Stimulated activated CD8-positive, alpha-beta memory T cell treated with anti-CD3 and anti-CD28 coated beads, Interleukin-4, amount 100 ng/mL, for 48 hours (primary cell): ENCODE measurements around the gene CNNM4.
A peak's percentile ranks its signal among the peaks of the same experiment; 100 is the strongest.
"Not testable (repeated sequence)": the region's sequence is repeated elsewhere in the genome, so short reads cannot be mapped to it uniquely, and the experiment has no call there.

ENCODE experiments used
- DNase-seq: peaks from one replicate; pipeline ENCODE4 v3.0.0-alpha.2; 2020

Gene CNNM4

DNA sequence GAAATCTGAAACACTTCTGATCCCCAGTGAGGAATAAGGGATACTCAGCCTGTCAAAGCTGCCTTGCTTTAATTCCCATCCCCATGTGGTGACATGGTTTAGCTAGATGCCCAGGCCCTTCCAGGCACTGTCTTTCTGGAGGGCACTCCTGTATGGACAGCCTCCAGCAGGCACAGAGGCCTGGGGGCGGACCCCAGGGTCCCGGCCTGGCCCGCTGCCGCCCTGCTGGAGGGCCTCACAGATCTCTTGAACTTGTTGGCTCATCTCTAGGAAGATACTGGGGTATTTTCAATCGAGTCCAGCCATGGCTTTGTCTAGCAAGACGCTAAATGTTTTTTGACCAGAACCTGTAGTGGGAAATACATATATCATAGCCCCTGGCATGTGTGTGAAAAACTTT lies 34.4 kb downstream of the CNNM4 start:
- DNase-seq: no peak

DNA sequence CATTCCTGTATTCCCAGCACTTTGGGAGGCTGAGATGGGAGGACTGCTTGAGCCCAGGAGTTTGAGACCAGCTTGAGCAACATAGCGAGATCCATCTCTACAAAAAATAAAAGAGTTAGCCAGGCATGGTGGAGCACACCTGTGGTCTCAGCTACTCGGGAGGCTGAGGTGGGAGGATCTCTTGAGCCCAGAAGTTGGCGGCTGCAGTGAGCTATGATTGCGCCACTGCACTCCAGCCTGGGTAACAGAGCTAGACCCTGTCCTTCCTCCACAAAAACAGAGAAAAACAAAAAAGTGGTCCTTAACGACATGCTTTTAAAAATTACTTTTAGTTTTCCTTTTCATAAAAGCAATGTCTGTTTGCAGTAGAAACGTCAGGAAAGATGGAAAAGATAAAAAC lies 35.8 kb downstream of the CNNM4 start:
- DNase-seq: not testable (repeated sequence)

DNA sequence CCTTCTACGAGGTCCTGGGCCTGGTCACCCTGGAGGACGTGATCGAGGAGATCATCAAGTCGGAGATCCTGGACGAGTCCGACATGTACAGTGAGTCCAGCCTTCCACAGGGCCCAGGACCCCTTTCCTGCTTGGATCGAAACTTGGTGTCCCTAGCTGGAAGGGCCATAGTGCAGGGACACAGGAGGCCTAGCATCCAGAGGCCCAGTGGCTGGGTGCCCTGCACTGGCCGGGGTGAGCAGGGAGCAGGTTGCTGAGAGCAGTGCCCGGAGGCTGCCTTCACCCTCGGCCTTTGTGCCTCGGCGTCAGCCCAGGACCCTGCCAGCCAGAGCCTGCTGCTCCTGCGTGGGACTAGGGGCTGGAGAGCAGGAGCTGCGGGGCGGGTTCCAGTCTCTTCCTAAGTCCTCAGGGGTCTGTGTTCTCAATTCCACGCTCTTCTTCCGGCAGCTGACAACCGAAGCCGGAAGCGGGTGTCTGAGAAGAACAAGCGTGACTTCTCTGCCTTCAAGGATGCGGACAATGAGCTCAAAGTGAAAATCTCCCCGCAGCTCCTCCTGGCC lies 36.4 kb downstream of the CNNM4 start:
- no peak for DNase-seq

DNA sequence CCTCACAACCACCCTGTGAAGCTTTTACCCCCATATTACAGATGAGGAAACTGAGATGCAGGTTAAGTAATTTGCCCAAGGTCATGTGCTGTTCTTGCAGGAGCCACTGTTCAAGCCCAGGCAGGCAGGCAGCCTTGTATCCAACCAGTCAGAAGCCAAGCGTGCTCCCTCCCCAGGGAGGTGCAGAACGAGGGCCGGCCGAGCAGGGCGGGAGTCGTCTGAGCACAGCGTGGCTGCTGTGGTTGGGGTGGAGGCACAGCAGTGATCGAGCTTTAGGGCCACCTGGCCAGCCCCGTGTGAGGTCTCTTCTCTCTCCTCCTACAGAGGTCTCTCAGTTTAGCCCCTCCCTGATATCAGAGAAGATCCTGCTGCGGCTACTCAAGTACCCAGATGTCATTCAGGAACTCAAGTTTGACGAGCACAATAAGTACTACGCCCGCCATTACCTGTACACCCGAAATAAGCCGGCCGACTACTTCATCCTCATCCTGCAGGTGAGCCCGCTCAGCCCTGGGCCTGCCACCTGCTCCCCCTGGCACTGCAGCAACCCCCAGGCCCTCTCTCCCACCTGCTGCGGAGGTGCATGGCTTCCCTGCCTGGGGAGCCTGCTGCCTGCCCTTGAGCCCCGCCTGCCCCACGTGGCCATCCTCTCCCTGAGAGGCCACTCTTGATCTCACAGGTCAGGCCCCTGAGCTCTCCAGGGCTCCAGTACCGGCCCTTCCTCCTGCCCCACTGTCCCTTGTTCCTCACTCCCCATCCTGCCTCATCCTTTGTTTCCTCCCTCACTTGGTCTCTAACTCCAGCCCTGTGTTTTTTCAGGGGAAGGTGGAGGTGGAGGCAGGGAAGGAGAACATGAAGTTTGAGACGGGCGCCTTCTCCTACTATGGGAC lies 38.3 kb downstream of the CNNM4 start:
- no peak for DNase-seq

DNA sequence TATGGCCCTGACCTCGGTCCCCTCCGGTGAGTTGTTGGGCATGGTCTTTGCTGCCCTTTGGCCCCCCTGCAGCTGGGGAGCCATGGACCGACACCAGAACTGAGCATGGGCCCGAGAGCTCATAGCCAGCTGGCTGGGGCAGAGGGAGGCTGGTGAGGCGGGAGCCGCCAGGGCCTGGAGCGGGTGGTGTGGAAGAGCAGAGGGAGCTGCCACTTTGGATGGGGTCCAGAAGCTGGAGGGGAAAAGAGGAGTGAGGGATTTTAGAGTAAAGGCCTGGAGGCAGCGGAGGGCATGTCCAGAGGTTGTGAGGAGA lies 38.9 kb downstream of the CNNM4 start:
- no peak for DNase-seq

DNA sequence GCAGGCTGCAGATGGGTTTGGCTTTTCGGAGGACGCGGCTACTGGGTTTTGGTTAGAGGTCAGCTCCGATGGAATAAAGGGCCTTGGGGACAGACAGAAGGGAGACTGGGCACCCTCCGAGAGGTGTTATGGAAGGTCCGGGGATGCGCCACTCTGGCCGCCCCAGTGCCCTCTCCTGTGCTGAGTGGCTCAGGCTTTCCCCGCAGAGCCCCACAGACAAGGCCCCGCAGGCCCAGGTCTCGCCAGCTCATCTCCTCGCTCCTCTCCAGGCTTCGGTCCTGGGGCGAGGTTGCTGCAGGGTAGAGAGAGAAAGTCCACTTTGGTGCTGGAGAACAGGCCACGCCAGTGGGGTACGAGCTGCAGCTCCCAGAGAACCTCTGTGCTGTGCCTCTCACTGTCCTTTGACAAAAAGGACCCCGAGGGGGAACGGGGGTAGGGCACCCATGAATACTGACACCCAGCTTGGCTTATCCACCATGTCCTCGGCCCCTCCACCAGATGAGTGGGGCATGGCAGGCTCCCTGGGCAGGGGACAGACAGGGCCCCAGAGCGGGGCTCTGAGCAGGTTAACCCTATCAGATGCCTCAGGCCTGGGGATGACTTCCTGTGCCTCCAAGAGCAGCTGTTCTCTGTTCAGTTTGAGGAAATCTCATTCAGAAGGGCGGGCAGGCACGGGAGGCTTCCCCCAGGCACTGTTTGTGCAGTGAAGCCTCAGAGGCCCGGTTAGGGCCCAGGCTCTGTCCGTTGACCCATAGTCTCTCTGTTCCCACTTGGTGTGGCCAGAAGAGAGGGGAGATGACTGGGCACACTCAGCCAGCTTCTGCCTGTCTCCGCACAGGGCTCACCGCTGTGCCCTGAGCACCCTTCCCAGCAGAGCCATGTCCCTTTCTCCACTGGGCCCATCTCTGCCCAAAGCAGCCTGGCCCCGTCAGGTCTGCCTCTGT lies 39.6 kb downstream of the CNNM4 start:
- no peak for DNase-seq

DNA sequence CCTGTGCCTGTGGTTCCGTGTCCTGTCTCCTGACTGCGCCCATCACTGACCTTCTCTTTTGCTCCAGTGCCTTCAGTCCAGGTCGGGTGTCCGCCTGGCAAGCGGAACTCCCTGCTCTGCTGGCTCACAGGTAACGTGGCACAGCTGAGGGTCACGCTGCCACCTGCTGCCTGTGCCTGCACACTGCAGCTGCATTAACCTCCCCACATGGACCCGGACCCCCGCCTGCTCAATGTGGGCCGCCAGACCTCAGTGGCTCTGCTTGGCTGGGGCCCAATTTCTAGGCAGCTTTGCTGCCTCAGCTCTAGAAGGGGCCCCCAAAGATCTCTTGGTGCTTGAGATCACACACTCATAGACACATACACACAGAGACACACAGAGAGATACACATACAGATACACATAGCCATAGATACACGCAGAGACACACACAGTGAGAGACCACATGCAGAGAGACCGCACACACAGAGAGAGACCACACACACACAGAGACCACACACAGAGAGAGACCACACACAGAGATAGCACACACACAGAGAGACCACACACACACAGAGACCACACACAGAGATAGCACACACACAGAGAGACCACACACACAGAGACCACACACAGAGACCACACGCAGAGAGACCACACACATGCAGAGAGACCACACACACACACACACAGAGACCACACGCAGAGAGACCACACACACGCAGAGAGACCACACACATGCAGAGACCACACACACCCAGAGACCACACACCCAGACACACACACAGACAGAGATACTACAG lies 40.5 kb downstream of the CNNM4 start:
- DNase-seq: peak; percentile 83

DNA sequence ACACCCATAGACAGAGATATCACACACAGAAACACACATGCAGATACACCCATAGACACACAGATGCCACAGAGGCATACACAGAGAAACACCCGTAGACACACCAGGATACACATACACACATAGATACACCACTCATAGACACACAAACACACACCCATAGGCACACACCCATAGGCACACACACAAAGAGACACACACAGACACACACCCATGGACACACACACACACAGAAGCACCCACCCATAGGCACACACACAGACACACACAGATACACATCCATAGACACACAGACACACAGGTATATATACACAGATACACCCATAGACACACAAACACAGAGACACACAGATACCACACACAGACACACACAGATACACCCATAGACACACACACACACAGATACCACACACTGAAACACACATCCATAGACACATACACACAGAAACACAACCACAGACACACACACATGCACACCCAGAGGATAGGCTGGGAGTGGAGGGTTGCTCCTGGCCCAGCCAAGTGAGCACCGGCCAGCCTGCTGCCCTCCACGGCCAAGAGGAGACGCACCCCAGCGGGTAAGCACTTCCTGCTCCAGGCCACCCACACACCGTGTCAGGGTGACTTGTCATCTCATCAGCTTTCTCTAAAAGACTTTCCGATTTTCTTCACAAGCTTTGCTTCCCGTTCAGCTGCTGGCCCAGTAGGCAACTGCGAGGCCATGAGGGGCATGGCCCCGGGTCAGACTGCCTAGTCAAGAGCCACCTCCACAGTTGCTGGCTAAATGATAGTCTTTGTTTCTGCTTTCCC lies 41.3 kb downstream of the CNNM4 start:
- peak; percentile 44 for DNase-seq

DNA sequence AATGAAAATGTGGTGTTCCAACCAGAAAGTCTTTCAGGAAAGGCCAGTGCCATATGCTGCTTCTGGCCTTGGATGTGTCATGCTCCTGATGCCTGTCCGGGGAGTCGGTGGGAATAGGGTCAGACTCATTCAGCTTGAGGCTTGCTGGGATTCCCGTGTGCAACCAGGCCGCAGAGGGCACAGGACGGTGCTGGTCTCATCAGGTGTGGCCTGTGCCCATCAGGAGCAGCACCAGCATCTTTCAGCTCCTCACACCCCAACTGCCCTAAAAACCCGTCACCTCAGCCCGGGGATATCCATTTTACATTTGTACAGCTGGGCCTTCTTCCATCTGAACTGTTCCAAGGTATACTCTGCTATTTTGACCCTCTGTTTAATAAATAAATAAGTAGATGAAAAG lies 42.0 kb downstream of the CNNM4 start:
- no peak for DNase-seq

DNA sequence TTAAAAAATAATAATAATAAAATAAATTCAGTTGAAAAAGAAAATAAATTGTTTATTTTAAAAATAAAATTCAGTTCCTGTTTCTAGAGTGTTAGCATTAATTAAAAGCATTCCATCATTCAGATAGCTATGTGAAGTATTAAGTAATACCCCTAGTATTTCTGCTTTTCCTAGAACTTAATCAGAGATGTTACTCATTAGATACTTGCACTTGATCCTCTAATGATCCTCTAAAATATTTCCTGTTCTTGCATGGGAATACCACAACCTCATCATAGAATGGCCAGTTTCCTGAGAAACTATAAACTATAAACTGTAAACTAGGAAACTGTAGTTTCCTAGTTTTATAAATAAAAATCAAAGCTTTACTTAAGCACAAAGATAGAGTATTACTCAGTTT lies 44.3 kb downstream of the CNNM4 start:
- DNase-seq: no peak

DNA sequence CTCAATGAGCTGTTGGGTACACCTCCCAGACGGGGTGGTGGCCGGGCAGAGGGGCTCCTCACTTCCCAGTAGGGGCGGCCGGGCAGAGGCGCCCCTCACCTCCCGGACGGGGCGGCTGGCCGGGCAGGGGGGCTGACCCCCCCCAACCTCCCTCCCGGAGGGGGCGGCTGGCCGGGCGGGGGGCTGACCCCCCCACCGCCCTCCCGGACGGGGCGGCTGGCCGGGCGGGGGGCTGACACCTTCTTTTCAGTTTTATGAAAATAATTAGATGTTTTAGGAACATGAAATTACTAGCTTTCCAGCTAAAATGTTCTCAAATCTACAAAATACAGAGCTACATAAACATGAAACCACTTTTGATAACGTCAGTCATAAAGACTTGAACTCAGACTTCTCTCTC lies 45.2 kb downstream of the CNNM4 start:
- not testable (repeated sequence) for DNase-seq

DNA sequence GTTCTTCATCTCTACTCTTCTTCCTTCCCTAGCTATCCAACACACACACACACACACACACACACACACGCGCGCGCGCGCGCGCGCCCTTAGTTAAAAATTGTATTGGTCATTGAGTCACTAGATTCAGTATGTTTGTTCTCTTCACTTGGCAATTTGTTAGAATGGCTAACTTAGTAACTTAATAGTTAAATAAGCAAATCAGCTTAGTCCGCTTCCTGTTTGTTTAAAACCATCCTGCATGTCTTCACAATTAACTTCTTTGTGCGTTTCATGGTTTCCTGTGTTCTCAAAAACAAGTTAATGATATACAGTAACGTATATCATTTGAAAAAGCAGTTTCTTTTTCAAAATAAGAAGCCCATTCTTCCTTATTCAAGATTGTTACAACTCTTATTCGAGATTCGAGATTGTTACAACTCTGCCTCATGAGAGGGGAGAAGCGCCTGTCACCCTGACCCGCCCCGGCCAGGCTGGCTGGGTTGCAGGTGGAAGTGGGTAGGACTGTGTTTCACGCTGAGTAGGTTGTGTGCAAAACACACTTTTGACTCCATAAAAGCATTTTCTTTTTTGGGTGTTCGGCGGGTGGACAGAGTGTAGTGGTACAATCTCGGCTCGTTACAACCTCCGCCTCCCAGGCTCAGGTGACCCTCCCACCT lies 45.9 kb downstream of the CNNM4 start:
- no peak for DNase-seq

DNA sequence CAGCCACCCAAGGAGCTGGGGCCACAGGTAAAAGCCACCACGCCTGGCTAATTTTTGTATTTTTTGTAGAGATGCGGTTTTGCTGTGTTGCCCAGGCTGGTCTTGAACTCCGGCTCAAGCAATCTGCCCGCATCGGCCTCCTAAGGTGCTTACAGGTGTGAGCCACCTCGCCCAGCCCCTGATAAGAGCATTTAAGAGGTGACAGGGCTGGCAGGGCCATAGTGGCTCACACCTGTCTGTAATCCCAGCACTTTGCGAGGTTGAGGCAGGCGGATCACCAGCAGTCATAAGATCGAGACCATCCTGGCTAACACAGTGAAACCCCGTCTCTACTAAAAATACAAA lies 46.4 kb downstream of the CNNM4 start:
- no peak for DNase-seq

DNA sequence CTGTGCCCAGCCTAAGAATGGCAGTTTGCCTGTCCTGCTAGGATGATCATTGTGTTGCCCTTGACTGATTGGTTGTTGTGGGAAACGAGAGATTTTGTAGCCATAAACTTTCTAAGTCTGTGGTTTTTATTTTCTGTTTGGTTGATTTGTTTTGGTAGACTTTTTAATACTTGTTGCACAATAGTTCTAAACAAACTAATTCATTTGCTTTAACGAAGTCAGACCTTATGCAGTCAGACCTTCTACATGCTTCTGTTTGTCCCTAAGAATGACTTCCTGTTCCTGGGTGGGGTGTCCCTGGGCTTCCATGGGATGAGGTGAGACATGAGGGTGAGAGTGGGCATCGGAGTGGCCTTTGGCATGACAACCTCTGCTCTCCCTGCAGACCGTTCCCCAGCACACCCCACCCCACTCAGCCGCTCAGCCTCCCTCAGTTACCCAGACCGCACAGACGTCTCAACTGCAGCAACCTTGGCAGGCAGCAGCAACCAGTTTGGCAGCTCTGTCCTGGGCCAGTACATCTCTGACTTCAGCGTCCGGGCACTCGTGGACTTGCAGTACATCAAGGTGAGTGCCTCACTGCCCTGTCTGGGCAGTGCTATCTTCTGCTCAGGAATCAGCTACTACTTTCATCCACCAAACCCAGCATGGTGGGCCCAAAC lies 47.6 kb downstream of the CNNM4 start:
- DNase-seq: no peak

DNA sequence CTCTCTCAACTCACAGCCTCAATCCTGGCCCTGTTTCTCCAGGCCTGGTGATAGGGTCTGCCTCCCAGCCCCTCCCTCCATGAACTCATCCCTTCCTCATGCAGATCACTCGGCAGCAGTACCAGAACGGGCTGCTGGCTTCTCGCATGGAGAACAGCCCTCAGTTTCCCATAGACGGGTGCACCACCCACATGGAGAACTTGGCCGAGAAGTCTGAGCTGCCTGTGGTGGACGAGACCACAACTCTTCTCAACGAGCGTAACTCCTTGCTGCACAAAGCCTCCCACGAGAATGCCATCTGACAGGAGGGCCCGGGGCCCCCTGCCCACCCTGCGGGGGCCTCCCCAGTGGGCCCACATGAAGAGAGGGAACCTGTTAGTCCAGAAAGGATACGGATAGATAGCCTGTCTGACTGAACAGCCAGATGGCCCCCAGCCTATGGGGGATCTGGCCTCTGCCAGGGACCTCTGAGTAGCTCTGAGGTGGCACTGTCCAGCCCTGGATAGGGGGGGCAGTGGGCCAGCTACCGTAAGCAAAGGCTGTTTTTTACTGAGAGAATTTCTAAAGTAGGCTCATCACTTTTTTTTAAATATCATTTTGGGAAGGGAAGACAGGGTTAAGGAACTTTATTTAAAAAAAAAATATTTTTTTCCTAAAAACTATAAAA lies 48.6 kb downstream of the CNNM4 start:
- no peak for DNase-seq

DNA sequence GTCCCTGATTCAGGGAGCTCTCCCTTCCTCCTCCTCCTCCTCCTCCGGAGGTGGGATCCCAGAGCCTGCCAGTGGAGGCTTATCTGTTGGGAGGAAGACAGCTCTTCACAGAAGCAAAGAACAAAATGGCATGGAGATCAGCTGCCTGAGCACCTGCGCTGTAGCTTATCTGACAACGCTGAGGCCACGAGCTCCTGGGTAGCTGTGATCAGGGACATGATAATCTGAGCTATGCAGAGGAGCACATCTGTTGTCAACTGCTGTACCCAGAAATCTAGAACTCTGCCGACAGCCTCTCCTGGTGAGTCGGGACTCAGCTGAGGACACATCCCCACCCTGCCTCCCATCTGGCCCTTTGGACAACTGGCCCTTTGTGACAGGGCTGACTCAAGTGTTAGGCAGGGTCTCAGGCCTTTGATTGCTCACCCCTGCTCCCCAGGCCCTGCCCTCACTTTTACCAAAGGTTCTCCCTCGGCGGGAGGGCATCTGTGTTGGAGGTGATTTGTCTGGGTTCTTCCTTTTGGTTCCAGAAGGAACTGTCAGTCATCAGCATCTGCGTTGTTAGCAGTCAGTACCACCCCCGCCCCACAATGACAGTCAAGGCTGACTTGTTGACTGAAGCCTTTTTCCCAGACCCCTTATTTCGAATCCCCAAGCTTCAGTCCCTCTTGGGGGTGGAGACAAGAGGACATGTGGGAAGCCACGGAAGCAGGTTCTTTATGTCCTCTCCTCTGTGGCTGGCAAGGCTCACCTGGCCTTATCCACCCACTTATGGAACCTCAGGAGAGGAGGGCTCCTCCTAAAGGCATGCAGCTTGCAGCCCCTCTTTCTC lies 49.5 kb downstream of the CNNM4 start:
- DNase-seq: no peak

DNA sequence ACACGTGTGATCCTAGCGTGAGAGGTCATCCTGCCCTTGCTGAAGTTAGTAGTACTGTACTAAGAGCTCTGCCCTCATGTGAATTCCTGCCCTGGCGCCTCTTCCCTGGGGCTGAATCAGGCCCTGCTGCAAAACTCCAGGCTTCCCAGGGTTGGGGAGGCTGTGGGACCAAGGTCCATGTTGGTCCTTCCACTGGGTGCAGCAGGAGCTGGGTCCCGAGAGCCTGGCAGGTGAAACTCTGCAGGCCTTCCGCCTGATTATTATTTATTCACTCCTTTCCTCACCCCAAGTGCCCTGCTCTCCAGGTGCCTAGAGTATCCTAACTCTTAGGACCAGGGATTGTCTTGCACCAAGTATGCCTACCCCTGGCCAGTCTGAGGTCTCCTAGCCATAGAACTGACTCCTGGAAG lies 50.1 kb downstream of the CNNM4 start:
- no peak for DNase-seq

DNA sequence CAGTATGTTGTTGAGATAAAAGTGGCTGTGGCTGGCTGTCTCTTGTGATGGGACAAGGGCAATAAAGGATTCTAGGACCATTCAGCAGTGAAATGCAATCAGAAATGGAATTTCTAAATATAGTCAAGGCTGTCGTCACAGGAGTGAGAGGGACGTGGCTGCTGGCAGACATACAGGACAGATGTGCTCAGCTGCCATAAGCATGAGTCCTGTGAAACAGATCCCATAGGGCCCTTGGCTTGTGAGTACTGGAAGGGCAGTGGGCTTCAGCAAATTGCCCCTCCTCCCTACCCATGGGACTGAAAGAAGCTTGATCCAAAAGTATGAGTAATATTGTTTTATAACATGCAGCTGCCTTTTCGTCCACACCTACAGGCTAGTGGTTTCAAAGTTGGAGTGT lies 51.2 kb downstream of the CNNM4 start:
- no peak for DNase-seq

DNA sequence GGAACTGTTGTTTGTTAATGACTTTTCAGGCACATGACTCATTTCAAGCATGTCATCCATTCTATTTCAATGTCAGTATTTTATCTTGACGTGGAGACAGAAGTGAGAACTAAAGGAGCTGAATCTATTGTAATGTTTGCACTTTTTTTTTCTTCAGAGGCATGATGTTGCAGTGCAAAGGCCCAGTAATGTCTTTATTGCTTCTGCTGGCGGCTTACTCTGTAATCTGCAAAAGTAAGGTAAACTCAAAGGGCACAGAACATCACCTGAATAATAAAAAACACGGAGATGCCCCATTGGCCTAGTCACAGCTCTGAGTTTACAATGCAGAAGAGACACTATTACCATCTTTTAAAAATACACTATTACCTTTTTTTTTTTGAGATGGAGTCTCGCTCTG lies 53.0 kb downstream of the CNNM4 start:
- no peak for DNase-seq
